Small intestine (tissue), 7 donors: ENCODE measurements around the gene GALNT18. TPM values are rescaled to one million over a fixed set of nuclear protein-coding genes. Genes with fewer than 3 reads are reported as not detected.

ENCODE experiments used
- DNase-seq, 2 donors: peaks; one replicate each; pipeline versions ENCODE4 v3.0.0 to v3.0.0-alpha.2; 2013
- FAIRE-seq: peaks from 2 replicates; lab custom pipeline; 2012; peaks lifted over from hg19 to GRCh38; lab: Jason Lieb, UNC
- H3K27ac ChIP-seq, 3 donors: one replicate each; pipeline ENCODE4 v1.5.1; 2013; ENCODE audit warnings: low read length in 2 of 3, mild to moderate bottlenecking in 2 of 3, control low read depth in 1 of 3, inconsistent platforms in 1 of 3, low read depth in 1 of 3, moderate library complexity in 1 of 3
- H3K27me3 ChIP-seq, 3 donors: one replicate each; pipeline ENCODE4 v1.6.1; 2013; ENCODE audit warnings: low read length in 3 of 3, inconsistent platforms in 1 of 3; ENCODE audit not compliant: control insufficient read depth in 3 of 3, insufficient read depth in 3 of 3
- H3K36me3 ChIP-seq, 3 donors: one replicate each; pipeline ENCODE4 v1.6.1; 2013; ENCODE audit warnings: low read length in 3 of 3, inconsistent platforms in 1 of 3, low read depth in 1 of 3, mild to moderate bottlenecking in 1 of 3, moderate library complexity in 1 of 3; ENCODE audit not compliant: control insufficient read depth in 3 of 3, insufficient read depth in 2 of 3
- H3K4me1 ChIP-seq, 3 donors: one replicate each; pipeline ENCODE4 v1.6.1; 2013; ENCODE audit warnings: low read length in 2 of 3, inconsistent platforms in 1 of 3, low read depth in 1 of 3, mild to moderate bottlenecking in 1 of 3, moderate library complexity in 1 of 3; ENCODE audit not compliant: control insufficient read depth in 3 of 3, insufficient read depth in 2 of 3
- H3K4me3 ChIP-seq, 3 donors: one replicate each; pipeline ENCODE4 v1.5.1; 2013; ENCODE audit warnings: low read length in 3 of 3, control low read depth in 1 of 3, inconsistent platforms in 1 of 3, low read depth in 1 of 3, mild to moderate bottlenecking in 1 of 3, moderate library complexity in 1 of 3
- H3K9me3 ChIP-seq, 2 donors: one replicate each; pipeline ENCODE4 v1.6.1; 2013; ENCODE audit warnings: low read depth in 1 of 2, low read length in 1 of 2; ENCODE audit not compliant: control insufficient read depth in 2 of 2, insufficient read depth in 1 of 2
- WGBS, 3 donors: extraction: QIAGEN DNeasy Blood & Tissue Kit; methylation state at CpG; one replicate each; pipeline ENCODE4 v1.1.7; 2013; 5-methylcytosine and 5-hydroxymethylcytosine counted together
- polyA plus RNA-seq, 4 donors: library from polyadenylated mRNA; stranded (reverse) in 3 of 4; unstranded in 1 of 4; fragments of 200-250 nt in 3 of 4; fragments of 120-200 nt in 1 of 4; gene quantifications; one replicate each; pipeline versions ENCODE4 v1.2.1 to v1.2.3, GENCODE V29; 2013
- donor health status: healthy with polysubstance abuse.
- donor health status: control.
- donor health status: control.
- donor health status: Bipolar disorder and iron deficiency.
- donor health status: healthy.

Gene GALNT18
- polyA plus RNA-seq, 4 donors, result 0.45 to 18.9 (median 1.5) TPM

- Histone ChIP-seq H3K36me3 (no peaks in the 10 kb centered on the region), H3K4me1 (peaks cover 0 to 3% (median 0%) of the 10 kb centered on the region in 3 donors), H3K27ac (no peak overlapping the region), H3K27me3 (peaks cover 0 to 8% (median 0%) of the 10 kb centered on the region in 3 donors), H3K9me3 (no peaks in the 10 kb centered on the region), H3K4me3 (no peak overlapping the region)
- FAIRE-seq (no peak), DNase-seq (no peak)
- 70 to 80% (median 75%) methylated on average over 6 of the region's 6 CpGs for WGBS, 3 donors
These were observed 58.4 kb downstream of the GALNT18 start for GRCh38 chr11:11563200-11563975.

DNA sequence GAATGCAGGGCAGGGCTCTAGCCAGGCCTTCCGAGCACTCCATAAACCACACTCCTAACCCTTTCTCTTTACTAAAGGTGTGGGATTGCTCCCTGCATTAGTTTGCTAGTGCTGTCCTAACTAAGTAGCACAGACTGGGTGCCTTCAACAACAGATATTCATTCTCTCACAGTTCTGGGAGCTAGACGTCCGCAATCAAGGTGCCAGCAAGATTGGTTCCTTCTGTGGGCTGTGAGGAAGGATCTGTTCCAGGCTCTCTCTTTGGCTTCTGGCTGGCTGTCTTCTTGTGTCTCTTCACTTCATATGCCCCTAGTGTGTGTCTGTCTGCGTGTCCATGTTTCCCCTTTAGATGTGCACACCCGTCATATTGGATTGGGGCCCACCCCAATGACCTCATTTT, 59.8 kb downstream of the GALNT18 start:
- 88 to 92% (median 90%) methylated on average over 5 of the region's 5 CpGs for WGBS, 3 donors

GRCh38 chr11:11558826-11559225, 63.0 kb downstream of the GALNT18 start:
- Histone ChIP-seq H3K27ac (no peak overlapping the region), H3K4me3 (no peak overlapping the region), H3K27me3 (peaks cover 0 to 4% (median 0%) of the 10 kb centered on the region in 3 donors), H3K36me3 (no peaks in the 10 kb centered on the region), H3K4me1 (no peaks in the 10 kb centered on the region), H3K9me3 (no peaks in the 10 kb centered on the region)
- 20 to 49% (median 33%) methylated on average over 2 of the region's 2 CpGs for WGBS, 3 donors
- FAIRE-seq, result no peak
- DNase-seq, result no peak

More for the DNA sequence above, 59.8 kb downstream of the GALNT18 start:
- peaks cover 0 to 3% (median 0%) of the 10 kb centered on the region in 3 donors for H3K4me1 ChIP-seq
- peaks cover 0 to 10% (median 0%) of the 10 kb centered on the region in 3 donors for H3K27me3 ChIP-seq
- no peak for FAIRE-seq
- H3K36me3 ChIP-seq, result no peaks in the 10 kb centered on the region
- H3K4me3 ChIP-seq, result no peak overlapping the region
- no peaks in the 10 kb centered on the region for H3K9me3 ChIP-seq
- DNase-seq, result no peak
- H3K27ac ChIP-seq, result no peak overlapping the region

GRCh38 chr11:11558396-11558795, 63.4 kb downstream of the GALNT18 start:
- FAIRE-seq, result no peak
- no peaks in the 10 kb centered on the region for H3K9me3 ChIP-seq
- H3K27me3 ChIP-seq, result peaks cover 0 to 4% (median 0%) of the 10 kb centered on the region in 3 donors
- no peaks in the 10 kb centered on the region for H3K36me3 ChIP-seq
- peak in 1 of 2 donors; percentile 16 for DNase-seq
- 43 to 66% (median 64%) methylated on average over 3 of the region's 3 CpGs for WGBS, 3 donors
- peaks cover 0 to 1% (median under 1%) of the 10 kb centered on the region in 3 donors for H3K4me1 ChIP-seq
- no peak overlapping the region for H3K27ac ChIP-seq
- no peak overlapping the region for H3K4me3 ChIP-seq

DNA sequence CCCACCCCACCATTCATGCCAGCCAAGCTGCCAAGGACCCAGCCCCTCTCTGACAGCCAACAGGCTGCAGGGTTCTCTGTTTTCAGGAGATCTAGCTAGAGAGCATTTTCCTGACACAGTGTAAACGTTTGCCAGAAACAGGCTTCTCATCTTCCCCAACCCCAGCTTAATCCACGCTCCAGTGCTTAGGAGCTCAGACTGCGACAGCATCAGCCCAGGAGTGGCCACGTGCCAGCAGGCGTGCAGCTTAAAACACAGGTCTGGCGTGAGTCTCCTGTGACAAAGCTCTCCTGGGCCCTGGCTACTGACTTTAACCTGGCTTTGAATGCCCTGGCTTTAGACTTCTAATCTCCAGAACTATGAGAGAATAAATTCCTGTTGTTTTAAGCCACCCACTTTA, 66.6 kb downstream of the GALNT18 start:
- Histone ChIP-seq H3K27me3 (peaks cover 0 to 4% (median 0%) of the 10 kb centered on the region in 3 donors), H3K4me3 (no peak overlapping the region), H3K27ac (no peak overlapping the region), H3K9me3 (no peaks in the 10 kb centered on the region), H3K36me3 (no peaks in the 10 kb centered on the region), H3K4me1 (peaks cover 0 to 20% (median 2%) of the 10 kb centered on the region in 3 donors)
- FAIRE-seq (no peak), DNase-seq (no peak)
- WGBS, 3 donors, result 57 to 67% (median 60%) methylated on average over 6 of the region's 6 CpGs

DNA sequence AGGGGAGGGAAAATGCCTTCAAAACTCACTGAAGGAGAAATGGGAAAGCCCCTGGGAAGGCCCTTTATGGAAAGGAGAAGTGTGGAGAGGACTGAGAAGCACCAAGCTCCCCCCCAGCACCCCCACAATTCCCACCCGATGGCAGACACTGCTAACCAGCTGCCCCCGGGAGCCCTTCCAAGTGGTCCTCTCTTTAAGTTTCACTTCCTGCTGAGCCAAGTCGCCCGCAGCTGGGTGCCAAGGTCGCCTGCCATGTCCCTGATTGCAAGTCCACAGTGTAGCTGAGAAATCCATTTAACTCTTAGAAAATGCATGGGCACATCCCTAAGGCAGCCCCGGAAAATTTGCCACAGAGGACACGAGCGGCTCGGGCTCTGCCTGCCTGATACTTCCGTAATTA, 68.2 kb downstream of the GALNT18 start:
- Histone ChIP-seq H3K4me3 (no peak overlapping the region), H3K36me3 (no peaks in the 10 kb centered on the region), H3K27me3 (peaks cover 0 to 4% (median 0%) of the 10 kb centered on the region in 3 donors), H3K4me1 (peaks cover 0 to 20% (median 2%) of the 10 kb centered on the region in 3 donors), H3K27ac (no peak overlapping the region), H3K9me3 (no peaks in the 10 kb centered on the region)
- 48 to 67% (median 63%) methylated on average over 10 of the region's 10 CpGs for WGBS, 3 donors
- FAIRE-seq, result no peak
- no peak for DNase-seq

DNA sequence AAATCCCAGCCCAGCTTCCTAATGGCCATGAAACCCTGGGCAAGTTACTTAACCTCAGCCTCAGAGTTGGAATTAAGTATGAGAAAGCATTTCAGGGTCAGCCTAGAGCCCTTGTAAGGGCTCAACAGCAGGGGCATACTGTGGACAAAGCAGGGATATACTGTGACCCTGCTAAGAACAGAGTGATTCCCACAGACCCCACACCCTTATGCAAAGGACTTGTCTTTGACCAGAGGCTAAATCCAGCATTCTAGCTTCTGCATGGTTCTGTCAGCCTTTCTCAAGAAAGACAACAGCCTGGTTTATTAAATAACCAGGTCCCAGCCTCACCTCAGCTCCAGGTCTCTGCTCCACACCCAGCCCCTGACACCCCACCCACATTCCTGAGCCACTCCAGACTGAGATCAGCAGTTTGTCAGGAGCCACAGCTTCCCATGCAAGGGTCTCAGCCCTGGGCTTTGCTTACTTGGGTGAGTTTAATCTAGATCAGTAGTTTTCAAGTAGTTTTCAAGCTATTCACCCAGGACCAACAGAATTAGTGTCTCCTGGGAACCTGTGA, 69.2 kb downstream of the GALNT18 start:
- H3K4me3 ChIP-seq, result no peak overlapping the region
- no peaks in the 10 kb centered on the region for H3K36me3 ChIP-seq
- H3K27ac ChIP-seq, result peak overlapping the region in 1 of 3 donors; percentile 72
- no peaks in the 10 kb centered on the region for H3K9me3 ChIP-seq
- H3K4me1 ChIP-seq, result peaks cover 0 to 20% (median 2%) of the 10 kb centered on the region in 3 donors
- FAIRE-seq, result no peak
- H3K27me3 ChIP-seq, result no peaks in the 10 kb centered on the region
- peak; percentile 28 to 74 for DNase-seq

- no peak for DNase-seq
- Histone ChIP-seq H3K4me1 (peaks cover 0 to 20% (median 2%) of the 10 kb centered on the region in 3 donors), H3K36me3 (no peaks in the 10 kb centered on the region), H3K9me3 (no peaks in the 10 kb centered on the region), H3K27me3 (peaks cover 0 to 2% (median 0%) of the 10 kb centered on the region in 3 donors), H3K27ac (no peak overlapping the region), H3K4me3 (no peak overlapping the region)
- 86 to 91% (median 89%) methylated on average over 6 of the region's 6 CpGs for WGBS, 3 donors
- FAIRE-seq, result no peak
These were observed 71.3 kb downstream of the GALNT18 start for GRCh38 chr11:11550534-11550933.
